ENCODE data around the gene CNTN4. TPM values are rescaled to one million over a fixed set of nuclear protein-coding genes. Genes with fewer than 3 reads are reported as not detected.

Gene CNTN4
- total RNA-seq, 6 experiments from 2014 or later, result 1.5 to 3.9 (median 1.7) TPM

GRCh38 chr3:3071136-3071535 lies 972.5 kb downstream of the CNTN4 start:
- H3K36me3 ChIP-seq, result no peaks in the 10 kb centered on the region
- H3K4me3 ChIP-seq, result no peak overlapping the region
- H3K27ac ChIP-seq, result no peak overlapping the region
- no peaks in the 10 kb centered on the region for H3K27me3 ChIP-seq
- no peak for DNase-seq
- no peak for ATAC-seq
- intact Hi-C loops (cut with DNase I), result no loop called here
- no peaks in the 10 kb centered on the region for H3K9me3 ChIP-seq
- TF ChIP-seq CTCF (IDR thresholded peaks at IDR 0.05) (no peak), POLR2A (IDR thresholded peaks at IDR 0.05) (no peak)
- 74% methylated on average over 5 of the region's 5 CpGs for WGBS (ENCODE audit: insufficient coverage, low coverage, low lambda C conversion rate, missing lambda C conversion rate)
- no peaks in the 10 kb centered on the region for H3K4me1 ChIP-seq

GRCh38 chr3:3074551-3075257 lies 976.0 kb downstream of the CNTN4 start:
- WGBS (ENCODE audit: insufficient coverage, low coverage, low lambda C conversion rate, missing lambda C conversion rate), result 54% methylated on average over 5 of the region's 5 CpGs
- ATAC-seq (no peak), DNase-seq (no peak)
- Histone ChIP-seq H3K4me3 (no peak overlapping the region), H3K4me1 (no peaks in the 10 kb centered on the region), H3K9me3 (no peaks in the 10 kb centered on the region), H3K36me3 (no peaks in the 10 kb centered on the region), H3K27ac (no peak overlapping the region), H3K27me3 (no peaks in the 10 kb centered on the region)
- TF ChIP-seq POLR2A (IDR thresholded peaks at IDR 0.05), result no peak
- TF ChIP-seq CTCF (IDR thresholded peaks at IDR 0.05), result no peak
- intact Hi-C loops (cut with DNase I), result no loop called here

GRCh38 chr3:3080309-3080708 lies 981.6 kb downstream of the CNTN4 start:
- Histone ChIP-seq H3K27me3 (no peaks in the 10 kb centered on the region), H3K27ac (no peak overlapping the region), H3K9me3 (no peaks in the 10 kb centered on the region), H3K36me3 (no peaks in the 10 kb centered on the region), H3K4me1 (no peaks in the 10 kb centered on the region), H3K4me3 (no peak overlapping the region)
- TF ChIP-seq POLR2A (IDR thresholded peaks at IDR 0.05) (no peak), CTCF (IDR thresholded peaks at IDR 0.05) (no peak)
- intact Hi-C loops (cut with DNase I), result no loop called here
- WGBS (ENCODE audit: insufficient coverage, low coverage, low lambda C conversion rate, missing lambda C conversion rate), result 32% methylated on average over 5 of the region's 5 CpGs
- DNase-seq (no peak), ATAC-seq (no peak)

- Histone ChIP-seq H3K27ac (no peak overlapping the region), H3K27me3 (no peaks in the 10 kb centered on the region), H3K4me3 (no peak overlapping the region), H3K9me3 (no peaks in the 10 kb centered on the region), H3K4me1 (no peaks in the 10 kb centered on the region), H3K36me3 (no peaks in the 10 kb centered on the region)
- intact Hi-C loops (cut with DNase I), result no loop called here
- ATAC-seq, result no peak
- WGBS (ENCODE audit: insufficient coverage, low coverage, low lambda C conversion rate, missing lambda C conversion rate), result 53% methylated on average over 9 of the region's 9 CpGs
- TF ChIP-seq CTCF (IDR thresholded peaks at IDR 0.05) (no peak), POLR2A (IDR thresholded peaks at IDR 0.05) (no peak)
- DNase-seq, result no peak
Observed at GRCh38 chr3:3081381-3082233, 982.9 kb downstream of the CNTN4 start.

Measured in right lobe of liver (tissue), 6 donors.